ENCODE measurements around the gene MIEF1.

MIEF1 gene

DNA sequence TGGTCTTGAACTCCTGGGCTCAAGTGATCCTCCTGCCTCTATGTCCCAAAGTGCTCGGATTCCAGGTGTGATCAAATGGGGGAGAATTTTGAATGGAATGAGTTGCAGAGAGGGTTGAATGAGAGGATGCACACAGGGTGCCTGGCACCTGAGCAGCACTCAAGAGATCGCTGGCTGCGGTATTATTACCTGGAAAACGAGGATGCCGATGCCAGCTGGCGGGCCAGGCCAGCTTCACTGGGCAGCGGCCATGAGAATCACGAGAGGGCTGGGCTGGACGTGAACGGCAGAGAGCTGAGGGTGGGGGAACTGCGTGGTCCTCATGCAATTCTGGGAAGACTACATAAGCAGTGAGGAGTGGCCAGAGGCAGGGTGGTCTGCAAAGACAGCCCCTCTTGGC, 42.4 kb upstream of the MIEF1 start:
- ChIA-PET POLR2A (no interaction called here), CTCF (interaction anchor here (0.6 kb wide), 1 partner anchor 9 kb away, joined by 3 read pairs; no protein-coding TSS in a partner anchor)
- H3K4me3 ChIP-seq (ENCODE audit: low read depth, low read length) = no peak overlapping the region
- H3K27ac ChIP-seq (ENCODE audit: extremely low read depth, low read depth, low read length) = no peak overlapping the region
- TF ChIP-seq ZSCAN5A (tag by site-specific recombination; IDR thresholded peaks at IDR 0.05) (no peak), ZNF221 (tag by site-specific recombination; IDR thresholded peaks at IDR 0.05; ENCODE audit: borderline replicate concordance) (no peak), PRDM1 (tag by site-specific recombination; IDR thresholded peaks at IDR 0.05) (no peak), ZNF843 (tag by site-specific recombination; IDR thresholded peaks at IDR 0.05) (no peak), SP2 (tag by site-specific recombination; IDR thresholded peaks at IDR 0.05) (no peak), ZNF202 (tag by site-specific recombination; IDR thresholded peaks at IDR 0.05; ENCODE audit: borderline replicate concordance) (no peak), ZNF148 (tag by site-specific recombination; IDR thresholded peaks at IDR 0.05; ENCODE audit: borderline replicate concordance) (no peak), ZNF571 (tag by site-specific recombination; IDR thresholded peaks at IDR 0.05) (no peak), ZNF518A (tag by site-specific recombination; conservative IDR thresholded peaks at IDR 0.05; ENCODE audit: low read depth) (no peak), ZNF629 (tag by site-specific recombination; IDR thresholded peaks at IDR 0.05) (no peak), ZNF626 (tag by site-specific recombination; IDR thresholded peaks at IDR 0.05) (no peak), YY2 (tag by site-specific recombination; IDR thresholded peaks at IDR 0.05) (no peak), ZNF558 (tag by site-specific recombination; IDR thresholded peaks at IDR 0.05) (no peak), ZBTB7A (tag by site-specific recombination; IDR thresholded peaks at IDR 0.05; ENCODE audit: low read depth) (no peak)
- TF ChIP-seq, protein P1, sequence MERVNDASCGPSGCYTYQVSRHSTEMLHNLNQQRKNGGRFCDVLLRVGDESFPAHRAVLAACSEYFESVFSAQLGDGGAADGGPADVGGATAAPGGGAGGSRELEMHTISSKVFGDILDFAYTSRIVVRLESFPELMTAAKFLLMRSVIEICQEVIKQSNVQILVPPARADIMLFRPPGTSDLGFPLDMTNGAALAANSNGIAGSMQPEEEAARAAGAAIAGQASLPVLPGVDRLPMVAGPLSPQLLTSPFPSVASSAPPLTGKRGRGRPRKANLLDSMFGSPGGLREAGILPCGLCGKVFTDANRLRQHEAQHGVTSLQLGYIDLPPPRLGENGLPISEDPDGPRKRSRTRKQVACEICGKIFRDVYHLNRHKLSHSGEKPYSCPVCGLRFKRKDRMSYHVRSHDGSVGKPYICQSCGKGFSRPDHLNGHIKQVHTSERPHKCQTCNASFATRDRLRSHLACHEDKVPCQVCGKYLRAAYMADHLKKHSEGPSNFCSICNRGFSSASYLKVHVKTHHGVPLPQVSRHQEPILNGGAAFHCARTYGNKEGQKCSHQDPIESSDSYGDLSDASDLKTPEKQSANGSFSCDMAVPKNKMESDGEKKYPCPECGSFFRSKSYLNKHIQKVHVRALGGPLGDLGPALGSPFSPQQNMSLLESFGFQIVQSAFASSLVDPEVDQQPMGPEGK (tag by site-specific recombination; IDR thresholded peaks at IDR 0.05) = no peak
- no peaks in the 10 kb centered on the region for H3K36me3 ChIP-seq (ENCODE audit: control insufficient read depth in 2 of 2, insufficient read depth in 1 of 2, low read length in 2 of 2)
- H3K9me3 ChIP-seq (ENCODE audit: control insufficient read depth, insufficient read depth, low read depth, low read length) = no peaks in the 10 kb centered on the region
- H3K4me1 ChIP-seq (ENCODE audit: control insufficient read depth, insufficient read depth, low read length) = peaks cover 5% of the 10 kb centered on the region; the same call in 1 of the 2 replicates

Data from HEK293 (cell line).